Prostate gland (tissue), 2 donors: ENCODE data around the gene MRPS27.

Source experiments
- CTCF ChIP-seq, 4 experiments: fragments of 200-600 bp in 2 of 4; fragments of 450-650 bp in 2 of 4; sonication (generic) in 2 of 4; IDR thresholded peaks; 1 replicate in 3 of 4; 2 replicates in 1 of 4; pipeline ENCODE4 v1.5.1; 2016 to 2019; ENCODE audit warnings: antibody characterized with exemption in 4 of 4, mild to moderate bottlenecking in 2 of 4, moderate library complexity in 2 of 4
- POLR2A ChIP-seq: fragments of 450-650 bp; IDR thresholded peaks from one replicate; pipeline ENCODE4 v1.6.1; 2016; ENCODE audit warnings: antibody characterized with exemption, mild to moderate bottlenecking
- POLR2AphosphoS5 ChIP-seq: sonication (generic); formaldehyde crosslinking; IDR thresholded peaks from one replicate; pipeline ENCODE4 v1.6.1; 2017; ENCODE audit warnings: antibody characterized with exemption

GRCh38 chr5:72266862-72267261, 53.2 kb downstream of the MRPS27 start:
- TF ChIP-seq POLR2AphosphoS5 (no peak), CTCF (IDR thresholded peaks at IDR 0.05) (no peak), POLR2A (no peak)
